HepG2 (cell line): ENCODE data around the gene DHRS7. TPM values are rescaled to one million over a fixed set of nuclear protein-coding genes. Genes with fewer than 3 reads are reported as not detected.

ENCODE experiments used
- ATAC-seq: fragments of 200-7000 bp; cut with Tn5 transposase; 3 replicates; pipeline ENCODE4 v1.9.1; 2020; ENCODE audit warnings: mild to moderate bottlenecking, moderate library complexity
- BruUV-seq: library from RNA; stranded (reverse); fragments of 400-500 nt; replicated peaks from 2 replicates; lab custom pipeline; 2021; lab: Mats Ljungman, UMichigan
- CTCF ChIA-PET: fragments of 300-600 bp; formaldehyde crosslinking; extraction: SDS; loops from one replicate; lab custom pipeline; 2021; ENCODE audit warnings: low total read pairs, inconsistent platforms, low intra/inter-chr PET ratio; lab: Yijun Ruan, JAX
- POLR2A ChIA-PET: fragments of 350-600 bp; sonication (Branson Sonifier 250); formaldehyde crosslinking; loops from one replicate; lab custom pipeline; 2020; ENCODE audit warnings: antibody characterized with exemption, inconsistent platforms; lab: Yijun Ruan, JAX
- DNase-seq: peaks from one replicate; pipeline ENCODE4 v3.0.0-alpha.2; 2015; ENCODE audit warnings: low spot score
- FAIRE-seq: peaks from 3 replicates; lab custom pipeline; 2011; peaks lifted over from hg19 to GRCh38; lab: Jason Lieb, UNC
- H2AFZ ChIP-seq: one replicate; pipeline ENCODE4 v1.6.1; 2011; ENCODE audit warnings: low read length, inconsistent platforms
- H3K27ac ChIP-seq: fragments of 300-600 bp; 3 replicates; pipeline ENCODE4 v1.8.0; 2011; ENCODE audit warnings: mixed run types, mild to moderate bottlenecking, mixed read lengths, low read length, inconsistent platforms; ENCODE audit not compliant: insufficient read depth; ENCODE audit errors: extremely low read length
- H3K27me3 ChIP-seq, 2 experiments: fragments of 200-600 bp in 1 of 2; 2 replicates in 1 of 2; 3 replicates in 1 of 2; pipeline versions ENCODE4 v1.6.0 to v1.8.0; 2011; ENCODE audit warnings: low read length in 2 of 2, mild to moderate bottlenecking in 2 of 2, moderate library complexity in 2 of 2, inconsistent platforms in 1 of 2; ENCODE audit not compliant: insufficient read depth in 2 of 2, control insufficient read depth in 1 of 2
- H3K36me3 ChIP-seq, 2 experiments: fragments of 200-600 bp in 1 of 2; replicated peaks in 1 of 2; 2 replicates in 1 of 2; 3 replicates in 1 of 2; pipeline versions ENCODE4 v1.5.1 to v1.8.0; 2011; ENCODE audit warnings: low read length in 2 of 2, inconsistent platforms in 1 of 2; ENCODE audit not compliant: insufficient read depth in 2 of 2, control insufficient read depth in 1 of 2
- H3K4me1 ChIP-seq: 2 replicates; pipeline ENCODE4 v1.5.1; 2012; ENCODE audit warnings: low read length, inconsistent platforms; ENCODE audit not compliant: insufficient read depth
- H3K4me2 ChIP-seq: 2 replicates; pipeline ENCODE4 v1.6.0; 2011; ENCODE audit warnings: low read depth, low read length, inconsistent platforms
- H3K4me3 ChIP-seq, 3 experiments: fragments of 200-600 bp in 1 of 3; sonication (generic), shearing (Covaris generic) in 1 of 3; replicated peaks in 1 of 3; 2 replicates each; pipeline ENCODE4 v1.5.1; 2011 to 2016; ENCODE audit warnings: low read length in 3 of 3, inconsistent platforms in 2 of 3, low read depth in 2 of 3, mild to moderate bottlenecking in 2 of 3, control low read depth in 1 of 3, mixed read lengths in 1 of 3; ENCODE audit not compliant: insufficient read depth in 1 of 3
- H3K79me2 ChIP-seq: one replicate; pipeline ENCODE4 v1.6.1; 2011; ENCODE audit warnings: low read length, inconsistent platforms; ENCODE audit not compliant: insufficient read depth
- H3K9ac ChIP-seq: 2 replicates; pipeline ENCODE4 v1.6.0; 2011; ENCODE audit warnings: mild to moderate bottlenecking, low read depth, low read length, inconsistent platforms; ENCODE audit not compliant: insufficient read depth
- H3K9me3 ChIP-seq: 2 replicates; pipeline ENCODE4 v1.5.1; 2012; ENCODE audit warnings: mild to moderate bottlenecking, low read length
- H4K20me1 ChIP-seq: 2 replicates; pipeline ENCODE4 v1.6.0; 2011; ENCODE audit warnings: inconsistent platforms, mild to moderate bottlenecking, low read length, moderate library complexity; ENCODE audit not compliant: insufficient read depth
- EP300 ChIP-seq, 3 experiments: sonication (generic) in 1 of 3; formaldehyde crosslinking in 1 of 3; IDR thresholded peaks; 2 replicates each; pipeline versions ENCODE4 v1.5.1 to v1.6.1; 2011 to 2020; ENCODE audit warnings: low read depth in 2 of 3, low read length in 2 of 3, borderline replicate concordance in 1 of 3, improper control_type of control experiment in 1 of 3, mild to moderate bottlenecking in 1 of 3, missing genetic modification reagents in 1 of 3, moderate library complexity in 1 of 3
- RAD51 ChIP-seq: fragments of 450-650 bp; IDR thresholded peaks from 2 replicates; pipeline ENCODE4 v1.6.1; 2016; ENCODE audit warnings: borderline replicate concordance
- STAG1 ChIP-seq: sonication (generic); formaldehyde crosslinking; IDR thresholded peaks from 2 replicates; pipeline ENCODE4 v1.4.0; 2020; ENCODE audit warnings: missing genetic modification reagents
- WGBS: methylation state at CpG from one replicate; pipeline ENCODE4 v1.1.6; 2017; ENCODE audit warnings: low lambda C conversion rate; 5-methylcytosine and 5-hydroxymethylcytosine counted together
- in situ Hi-C: cut with HindIII; loops from 2 replicates; pipeline ENCODE4 v1.10.0; 2017; ENCODE audit warnings: low pct_unique_long_range_greater_than_20kb; ENCODE audit not compliant: extremely low pct_ligation_motif_present
- intact Hi-C: fragments of 100-400 bp; cut with micrococcal nuclease; formaldehyde crosslinking; loops from one replicate; pipeline ENCODE4 v1.10.0; 2022; ENCODE audit not compliant: unreplicated experiment
- polyA plus RNA-seq, 8 experiments: library from polyadenylated mRNA; depleted of rRNA in 3 of 8; stranded (reverse) in 7 of 8; unstranded in 1 of 8; fragments of >200 nt; fragmentation: Illumina TruSeq in 4 of 8; extraction: Trizol in 4 of 8; gene quantifications; 2 replicates each; pipeline versions ENCODE4 v1.2.1 to v1.2.3, GENCODE V29; 2011 to 2016; ENCODE audit warnings: low read depth in 4 of 8, missing spikeins in 1 of 8, mixed read lengths in 1 of 8; ENCODE audit not compliant: insufficient read depth in 1 of 8
- total RNA-seq, 5 experiments: library from RNA; depleted of rRNA; stranded (reverse); fragments of >200 nt; fragmentation: Illumina TruSeq; extraction: Trizol; gene quantifications; 2 replicates each; pipeline ENCODE4 v1.2.3, GENCODE V29; 2016; ENCODE audit warnings: low read depth in 1 of 5
- TF ChIP-seq, protein P1 (sequence below): sonication (generic); formaldehyde crosslinking; IDR thresholded peaks from 2 replicates; pipeline ENCODE4 v1.5.0; 2020; ENCODE audit warnings: missing genetic modification reagents
- TF ChIP-seq, protein P2 (sequence below): sonication (generic); formaldehyde crosslinking; IDR thresholded peaks from 2 replicates; pipeline ENCODE4 v1.5.0; 2020; ENCODE audit warnings: mild to moderate bottlenecking, missing genetic modification reagents, moderate library complexity

Gene DHRS7
- total and polyA plus RNA-seq, 2 of the 13 experiments (the other 11 are each of a cell fraction or from before 2014, with no cell fraction given) = 20.8 to 44.4 TPM

DNA sequence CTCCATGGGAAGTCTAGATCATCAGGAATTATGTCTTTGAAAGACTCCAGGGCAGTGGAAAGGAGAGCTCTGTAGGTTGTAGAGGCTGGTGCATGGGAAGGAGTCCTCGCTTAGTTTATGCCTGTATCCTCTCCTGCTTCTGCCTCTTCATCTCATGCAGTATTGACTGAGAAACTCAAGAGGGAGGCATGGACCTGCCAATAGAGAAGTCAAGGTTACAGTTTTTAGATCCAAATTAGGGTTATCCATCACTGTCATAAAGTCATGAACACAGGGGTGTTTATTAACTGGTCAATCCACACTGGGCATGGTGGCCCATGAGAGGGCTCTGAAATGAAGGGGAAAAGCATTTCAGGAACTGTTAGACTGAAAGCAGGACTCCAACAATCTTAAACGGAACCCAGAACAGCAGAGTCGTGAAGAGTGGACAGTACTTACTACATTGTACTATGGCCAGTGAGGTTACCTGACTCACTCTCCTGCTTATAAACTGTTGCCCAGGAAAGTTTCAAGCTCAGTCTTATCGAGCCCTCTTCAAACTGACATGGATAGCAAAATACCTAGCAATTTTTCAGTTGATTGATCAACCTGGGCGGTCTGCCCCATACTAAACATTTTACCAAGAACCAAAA is 30.1 kb upstream of the DHRS7 start:
- Histone ChIP-seq H4K20me1 (no peaks in the 10 kb centered on the region), H3K27me3 (no peaks in the 10 kb centered on the region; a peak in 1 of 5 replicates), H2AFZ (no peak overlapping the region), H3K4me2 (no peak overlapping the region), H3K9me3 (no peaks in the 10 kb centered on the region), H3K36me3 (no peaks in the 10 kb centered on the region), H3K79me2 (no peaks in the 10 kb centered on the region), H3K4me3 (no peak overlapping the region), H3K4me1 (no peaks in the 10 kb centered on the region), H3K9ac (no peak overlapping the region), H3K27ac (no peak overlapping the region)
- CTCF ChIA-PET = no interaction called here
- TF ChIP-seq STAG1 (peak; percentile 13; the same call in 1 of the 2 replicates), RAD51 (no peak), EP300 (IDR thresholded peaks at IDR 0.05; ENCODE audit: low read depth in 2 of 2, low read length in 2 of 2) (no peak), EP300 (CRISPR knock-in tag; IDR thresholded peaks at IDR 0.05; ENCODE audit: borderline replicate concordance) (no peak)
- TF ChIP-seq, protein P1, sequence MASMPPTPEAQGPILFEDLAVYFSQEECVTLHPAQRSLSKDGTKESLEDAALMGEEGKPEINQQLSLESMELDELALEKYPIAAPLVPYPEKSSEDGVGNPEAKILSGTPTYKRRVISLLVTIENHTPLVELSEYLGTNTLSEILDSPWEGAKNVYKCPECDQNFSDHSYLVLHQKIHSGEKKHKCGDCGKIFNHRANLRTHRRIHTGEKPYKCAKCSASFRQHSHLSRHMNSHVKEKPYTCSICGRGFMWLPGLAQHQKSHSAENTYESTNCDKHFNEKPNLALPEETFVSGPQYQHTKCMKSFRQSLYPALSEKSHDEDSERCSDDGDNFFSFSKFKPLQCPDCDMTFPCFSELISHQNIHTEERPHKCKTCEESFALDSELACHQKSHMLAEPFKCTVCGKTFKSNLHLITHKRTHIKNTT (CRISPR knock-in tag) = no peak
- TF ChIP-seq, protein P2, sequence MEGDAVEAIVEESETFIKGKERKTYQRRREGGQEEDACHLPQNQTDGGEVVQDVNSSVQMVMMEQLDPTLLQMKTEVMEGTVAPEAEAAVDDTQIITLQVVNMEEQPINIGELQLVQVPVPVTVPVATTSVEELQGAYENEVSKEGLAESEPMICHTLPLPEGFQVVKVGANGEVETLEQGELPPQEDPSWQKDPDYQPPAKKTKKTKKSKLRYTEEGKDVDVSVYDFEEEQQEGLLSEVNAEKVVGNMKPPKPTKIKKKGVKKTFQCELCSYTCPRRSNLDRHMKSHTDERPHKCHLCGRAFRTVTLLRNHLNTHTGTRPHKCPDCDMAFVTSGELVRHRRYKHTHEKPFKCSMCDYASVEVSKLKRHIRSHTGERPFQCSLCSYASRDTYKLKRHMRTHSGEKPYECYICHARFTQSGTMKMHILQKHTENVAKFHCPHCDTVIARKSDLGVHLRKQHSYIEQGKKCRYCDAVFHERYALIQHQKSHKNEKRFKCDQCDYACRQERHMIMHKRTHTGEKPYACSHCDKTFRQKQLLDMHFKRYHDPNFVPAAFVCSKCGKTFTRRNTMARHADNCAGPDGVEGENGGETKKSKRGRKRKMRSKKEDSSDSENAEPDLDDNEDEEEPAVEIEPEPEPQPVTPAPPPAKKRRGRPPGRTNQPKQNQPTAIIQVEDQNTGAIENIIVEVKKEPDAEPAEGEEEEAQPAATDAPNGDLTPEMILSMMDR (CRISPR knock-in tag) = peak; percentile 46
- in situ Hi-C loops = loop anchor here (25.0 kb wide), 1 partner anchor 683 kb away; no protein-coding TSS in a partner anchor
- WGBS = 51% methylated on average over 5 of the region's 5 CpGs
- POLR2A ChIA-PET = no interaction called here
- intact Hi-C loops = no loop called here
- no peak for DNase-seq
- BruUV-seq = no TSS peak
- ATAC-seq = no peak; the same call in 2 of the 3 replicates
- no peak for FAIRE-seq
